GM23338 (cell line): ENCODE data around the gene KIF6.

Experiments used
- CTCF ChIP-seq, 2 experiments: fragments of 200-600 bp in 1 of 2; sonication (generic) in 1 of 2; conservative IDR thresholded peaks; 2 replicates each; pipeline versions ENCODE4 v1.5.1 to v1.6.1; 2016 to 2017; ENCODE audit warnings: antibody characterized with exemption in 2 of 2, low read depth in 2 of 2, mild to moderate bottlenecking in 2 of 2, moderate library complexity in 1 of 2
- POLR2AphosphoS5 ChIP-seq: IDR thresholded peaks from 2 replicates; pipeline ENCODE4 v1.6.1; 2016; ENCODE audit warnings: antibody characterized with exemption, low read depth

DNA sequence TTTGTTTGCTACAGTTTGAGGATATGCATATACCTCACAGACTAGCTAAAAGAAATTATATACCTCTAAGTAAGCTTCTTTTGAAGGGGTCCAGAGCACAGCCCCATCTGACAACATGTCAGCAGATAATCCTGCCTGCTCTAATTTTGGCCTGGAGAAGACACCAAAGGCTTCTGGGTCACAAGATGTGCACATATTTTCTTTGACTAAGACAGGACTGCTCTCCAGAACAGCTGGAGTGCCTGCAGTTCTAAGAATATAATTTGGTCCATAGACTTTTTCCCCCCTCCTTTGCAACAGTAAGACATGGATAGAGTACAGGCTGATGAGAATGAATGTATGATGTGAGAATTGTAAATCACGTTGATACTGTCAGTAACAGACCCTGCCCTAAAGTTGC is 294.8 kb downstream of the KIF6 start:
- no peak for TF ChIP-seq POLR2AphosphoS5
- no peak for TF ChIP-seq CTCF (conservative IDR thresholded peaks at IDR 0.05; ENCODE audit: low read depth in 2 of 2)
